HCT116 (cell line): ENCODE results near the gene PDCD2L. TPM values are rescaled to one million over a fixed set of nuclear protein-coding genes. Genes with fewer than 3 reads are reported as not detected.

ENCODE experiments used
- ATAC-seq: fragments of 200-7000 bp; cut with Tn5 transposase; 2 replicates; pipeline ENCODE4 v1.9.1; 2020; ENCODE audit warnings: mild to moderate bottlenecking, moderate library complexity
- BruUV-seq: library from RNA; stranded (reverse); fragments of 400-500 nt; replicated peaks from 2 replicates; lab custom pipeline; 2021; lab: Mats Ljungman, UMichigan
- CTCF ChIA-PET: fragments of 300-600 bp; sonication (Branson Sonifier 250); formaldehyde crosslinking; loops from one replicate; lab custom pipeline; 2021; ENCODE audit warnings: antibody characterized with exemption; lab: Charles Lee
- POLR2A ChIA-PET: fragments of 300-600, 350-600 bp; sonication (Branson Sonifier 250); formaldehyde crosslinking; loops from one replicate; lab custom pipeline; 2021; ENCODE audit warnings: antibody characterized with exemption; lab: Charles Lee
- RAD21 ChIA-PET, 2 experiments: fragments of 300-600 bp; sonication (Branson Sonifier 250); formaldehyde crosslinking; loops; one replicate each; lab custom pipeline; 2023; ENCODE audit warnings: low total read pairs in 2 of 2; ENCODE audit not compliant: uncharacterized antibody in 2 of 2, unreplicated experiment in 2 of 2, low non-redundant PET in 1 of 2; lab: Charles Lee
- DNase-seq: peaks from one replicate; pipeline ENCODE4 v3.0.0-alpha.2; 2010; ENCODE audit warnings: low read depth, low spot score
- H2AFZ ChIP-seq: fragments of 200-600 bp; shearing (Covaris generic), sonication (generic); 2 replicates; pipeline ENCODE4 v1.6.1; 2017; ENCODE audit warnings: low read depth, mixed run types, mixed read lengths, antibody characterized with exemption, low read length; ENCODE audit not compliant: poor library complexity, severe bottlenecking
- H3K27ac ChIP-seq: 2 replicates; pipeline ENCODE4 v1.5.1; 2012; ENCODE audit warnings: low read depth, low read length
- H3K27me3 ChIP-seq: fragments of 200-600 bp; sonication (generic); 2 replicates; pipeline ENCODE4 v1.6.1; 2016; ENCODE audit warnings: mixed run types, low read length, mixed read lengths; ENCODE audit not compliant: insufficient read depth
- H3K36me3 ChIP-seq, 2 experiments: fragments of 200-500 bp in 1 of 2; fragments of 200-600 bp in 1 of 2; sonication (Bioruptor generic) in 1 of 2; sonication (generic) in 1 of 2; 2 replicates each; pipeline versions ENCODE4 v1.5.1 to v1.6.1; 2014 to 2016; ENCODE audit warnings: low read length in 2 of 2, inconsistent platforms in 1 of 2, mixed read lengths in 1 of 2, mixed run types in 1 of 2; ENCODE audit not compliant: insufficient read depth in 2 of 2, control insufficient read depth in 1 of 2
- H3K4me1 ChIP-seq, 2 experiments: fragments of 200-600 bp in 1 of 2; sonication (generic) in 1 of 2; 2 replicates each; pipeline versions ENCODE4 v1.5.1 to v1.6.1; 2012 to 2017; ENCODE audit warnings: low read length in 2 of 2, inconsistent platforms in 1 of 2, mild to moderate bottlenecking in 1 of 2, mixed read lengths in 1 of 2, mixed run types in 1 of 2, moderate library complexity in 1 of 2; ENCODE audit not compliant: insufficient read depth in 2 of 2, control insufficient read depth in 1 of 2
- H3K4me2 ChIP-seq: fragments of 200-600 bp; sonication (generic); 2 replicates; pipeline ENCODE4 v1.6.1; 2017; ENCODE audit warnings: mixed run types, low read length, mixed read lengths
- H3K4me3 ChIP-seq, 2 experiments: fragments of 200-600 bp in 1 of 2; sonication (generic) in 1 of 2; replicated peaks in 1 of 2; 2 replicates each; pipeline ENCODE4 v1.5.1; 2011 to 2016; ENCODE audit warnings: low read length in 2 of 2, control low read depth in 1 of 2, low read depth in 1 of 2, mild to moderate bottlenecking in 1 of 2, mixed read lengths in 1 of 2, mixed run types in 1 of 2
- H3K79me2 ChIP-seq: fragments of 200-600 bp; sonication (generic); 2 replicates; pipeline ENCODE4 v1.6.1; 2017; ENCODE audit warnings: mild to moderate bottlenecking, mixed run types, low read length, moderate library complexity, mixed read lengths; ENCODE audit not compliant: insufficient read depth
- H3K9ac ChIP-seq: fragments of 200-600 bp; sonication (generic); 2 replicates; pipeline ENCODE4 v1.6.1; 2016; ENCODE audit warnings: low read length, mixed read lengths
- H3K9me2 ChIP-seq: fragments of 200-600 bp; sonication (generic), shearing (Covaris generic); 2 replicates; pipeline ENCODE4 v1.6.1; 2017; ENCODE audit warnings: mixed run types, mild to moderate bottlenecking, moderate library complexity; ENCODE audit not compliant: insufficient read depth
- H3K9me3 ChIP-seq, 2 experiments: fragments of 200-500 bp in 1 of 2; fragments of 200-600 bp in 1 of 2; sonication (Bioruptor generic) in 1 of 2; sonication (generic) in 1 of 2; 2 replicates each; pipeline ENCODE4 v1.6.1; 2014 to 2017; ENCODE audit warnings: low read length in 2 of 2, mixed read lengths in 2 of 2, inconsistent platforms in 1 of 2, low read depth in 1 of 2, mild to moderate bottlenecking in 1 of 2, mixed run types in 1 of 2, moderate library complexity in 1 of 2; ENCODE audit not compliant: control insufficient read depth in 1 of 2, insufficient read depth in 1 of 2
- H4K20me1 ChIP-seq: fragments of 200-600 bp; sonication (generic), shearing (Covaris generic); 2 replicates; pipeline ENCODE4 v1.6.1; 2017; ENCODE audit warnings: mixed run types, mild to moderate bottlenecking, moderate library complexity; ENCODE audit not compliant: insufficient read depth
- CBX3 ChIP-seq: IDR thresholded peaks from 2 replicates; pipeline ENCODE4 v1.6.1; 2012; ENCODE audit warnings: low read depth
- CEBPB ChIP-seq: IDR thresholded peaks from 2 replicates; pipeline ENCODE4 v1.6.1; 2012; ENCODE audit warnings: low read depth
- CTCF ChIP-seq, 3 experiments: fragments of 200-600 bp in 1 of 3; sonication (generic) in 1 of 3; IDR thresholded peaks in 2 of 3; conservative IDR thresholded peaks in 1 of 3; 2 replicates each; pipeline ENCODE4 v1.5.1; 2012 to 2017; ENCODE audit warnings: low read depth in 2 of 3, low read length in 2 of 3, antibody characterized with exemption in 1 of 3, borderline replicate concordance in 1 of 3, control low read depth in 1 of 3, mild to moderate bottlenecking in 1 of 3, mixed read lengths in 1 of 3, mixed run types in 1 of 3, moderate library complexity in 1 of 3; ENCODE audit not compliant: insufficient read depth in 1 of 3
- ELF1 ChIP-seq: IDR thresholded peaks from 2 replicates; pipeline ENCODE4 v1.6.1; 2012; ENCODE audit warnings: low read depth, borderline replicate concordance
- MAX ChIP-seq: IDR thresholded peaks from 2 replicates; pipeline ENCODE4 v1.6.1; 2012
- POLR2A ChIP-seq: IDR thresholded peaks from 2 replicates; pipeline ENCODE4 v1.7.0; 2011; ENCODE audit warnings: borderline replicate concordance; ENCODE audit not compliant: insufficient read depth, insufficient read length; ENCODE audit errors: extremely low read depth
- POLR2AphosphoS5 ChIP-seq: IDR thresholded peaks from 2 replicates; pipeline ENCODE4 v1.6.1; 2011; ENCODE audit warnings: mild to moderate bottlenecking, low read depth, low read length, moderate library complexity
- SRF ChIP-seq: IDR thresholded peaks from 2 replicates; pipeline ENCODE4 v1.6.1; 2012; ENCODE audit warnings: low read depth
- TCF7L2 ChIP-seq: IDR thresholded peaks from 2 replicates; pipeline ENCODE4 v1.7.0; 2011; ENCODE audit warnings: borderline replicate concordance, inconsistent platforms; ENCODE audit not compliant: insufficient read depth, insufficient read length; ENCODE audit errors: extremely low read depth
- YY1 ChIP-seq: IDR thresholded peaks from 2 replicates; pipeline ENCODE4 v1.6.1; 2011; ENCODE audit warnings: low read length, low read depth, moderate library complexity, mild to moderate bottlenecking; ENCODE audit not compliant: insufficient replicate concordance; ENCODE audit errors: extremely low read depth
- intact Hi-C: fragments of 100-400 bp; cut with micrococcal nuclease; formaldehyde crosslinking; loops from 2 replicates; pipeline ENCODE4 v1.10.0; 2022
- total RNA-seq: library from RNA; stranded (reverse); gene quantifications from one replicate; pipeline ENCODE4 v1.2.1, GENCODE V29; 2021; ENCODE audit not compliant: unreplicated experiment

PDCD2L gene
- total RNA-seq, 1 experiment from 2014 or later: 30.0 TPM

- Histone ChIP-seq H3K79me2 (peaks cover 100% of the 10 kb centered on the region), H3K27me3 (no peaks in the 10 kb centered on the region), H3K4me3 (no peak overlapping the region), H3K9ac (no peak overlapping the region), H2AFZ (no peak overlapping the region), H3K27ac (no peak overlapping the region), H3K9me3 (no peaks in the 10 kb centered on the region), H4K20me1 (peaks cover 48% of the 10 kb centered on the region), H3K36me3 (peaks cover 46 to 65% of the 10 kb centered on the region in 2 experiments), H3K4me1 (peaks cover 15 to 20% of the 10 kb centered on the region in 2 experiments; a peak in 3 of 4 replicates), H3K4me2 (no peak overlapping the region), H3K9me2 (no peaks in the 10 kb centered on the region)
- no peak for DNase-seq
- ChIA-PET RAD21 (no interaction called here), POLR2A (no interaction called here), CTCF (no interaction called here)
- intact Hi-C loops: no loop called here
- no TSS peak for BruUV-seq
- TF ChIP-seq CBX3 (no peak), CEBPB (no peak), CTCF (IDR thresholded peaks at IDR 0.05 in 2 of 3, conservative IDR thresholded peaks at IDR 0.05 in 1 of 3; ENCODE audit: borderline replicate concordance in 1 of 3, insufficient read depth in 1 of 3, low read depth in 2 of 3, low read length in 2 of 3) (no peak), SRF (no peak), ELF1 (no peak), YY1 (no peak), TCF7L2 (no peak), POLR2AphosphoS5 (no peak), POLR2A (no peak), MAX (no peak)
- ATAC-seq: no peak
Measured at GRCh38 chr19:34432797-34433196, 28.6 kb downstream of the PDCD2L start.
